CD8-positive, alpha-beta memory T cell (primary cell): Measurements from ENCODE around the gene ZNF761. TPM values are rescaled to one million over a fixed set of nuclear protein-coding genes. Genes with fewer than 3 reads are reported as not detected.
"Not testable (repeated sequence)": the region's sequence is repeated elsewhere in the genome, so short reads cannot be mapped to it uniquely, and the experiment has no call there.

ENCODE experiments used
- CTCF ChIA-PET: fragments of 350-600 bp; sonication (Branson Sonifier 250); formaldehyde crosslinking; loops from one replicate; lab custom pipeline; 2021; ENCODE audit warnings: antibody characterized with exemption; lab: Charles Lee
- POLR2A ChIA-PET: fragments of 350-600 bp; sonication (Branson Sonifier 250); formaldehyde crosslinking; loops from one replicate; lab custom pipeline; 2021; ENCODE audit warnings: antibody characterized with exemption; lab: Charles Lee
- DNase-seq, 5 donors: peaks; one replicate each; pipeline versions ENCODE4 v3.0.0 to v3.0.0-alpha.2; 2020 to 2022; ENCODE audit warnings: mixed read lengths in 1 of 5
- H3K27ac ChIP-seq: one replicate; pipeline ENCODE4 v1.7.0; 2013; ENCODE audit warnings: low read depth, mild to moderate bottlenecking, low read length, moderate library complexity
- H3K27me3 ChIP-seq: 2 replicates; pipeline ENCODE4 v1.7.0; 2013; ENCODE audit warnings: low read length, mild to moderate bottlenecking; ENCODE audit not compliant: insufficient read depth, poor library complexity, severe bottlenecking
- H3K36me3 ChIP-seq: 2 replicates; pipeline ENCODE4 v1.7.0; 2013; ENCODE audit warnings: mild to moderate bottlenecking, low read length, moderate library complexity; ENCODE audit not compliant: insufficient read depth
- H3K4me1 ChIP-seq: 2 replicates; pipeline ENCODE4 v1.7.0; 2013; ENCODE audit warnings: mild to moderate bottlenecking, low read length, moderate library complexity; ENCODE audit not compliant: insufficient read depth
- H3K4me3 ChIP-seq: 2 replicates; pipeline ENCODE4 v1.7.0; 2013; ENCODE audit warnings: mild to moderate bottlenecking, low read length
- H3K9me3 ChIP-seq: 2 replicates; pipeline ENCODE4 v1.7.0; 2013; ENCODE audit warnings: mild to moderate bottlenecking, low read length
- H3K27ac Mint-ChIP-seq, 8 donors: one replicate each; pipeline ENCODE4 v1.8.0; 2020 to 2021; ENCODE audit warnings: mixed read lengths in 8 of 8, mild to moderate bottlenecking in 6 of 8, inconsistent platforms in 3 of 8, moderate library complexity in 3 of 8
- H3K27me3 Mint-ChIP-seq, 2 donors: one replicate each; pipeline ENCODE4 v1.8.0; 2020 to 2021; ENCODE audit warnings: mixed read lengths in 2 of 2, mild to moderate bottlenecking in 1 of 2, moderate library complexity in 1 of 2
- H3K36me3 Mint-ChIP-seq, 3 donors: one replicate each; pipeline ENCODE4 v1.8.0; 2020 to 2021; ENCODE audit warnings: mixed read lengths in 3 of 3, inconsistent platforms in 1 of 3, mild to moderate bottlenecking in 1 of 3
- H3K4me1 Mint-ChIP-seq, 3 donors: one replicate each; pipeline ENCODE4 v1.8.0; 2020 to 2021; ENCODE audit warnings: mixed read lengths in 3 of 3, inconsistent platforms in 1 of 3, mild to moderate bottlenecking in 1 of 3
- H3K4me3 Mint-ChIP-seq, 7 donors: one replicate each; pipeline ENCODE4 v1.8.0; 2020 to 2021; ENCODE audit warnings: mixed read lengths in 7 of 7, mild to moderate bottlenecking in 6 of 7, moderate library complexity in 4 of 7, inconsistent platforms in 2 of 7
- H3K9me3 Mint-ChIP-seq, 5 donors: one replicate each; pipeline ENCODE4 v1.8.0; 2020 to 2022; ENCODE audit warnings: mixed read lengths in 5 of 5, mild to moderate bottlenecking in 3 of 5, moderate library complexity in 2 of 5, inconsistent platforms in 1 of 5
- polyA plus RNA-seq: library from polyadenylated mRNA; unstranded; fragments of 300-500 nt; fragmentation: Illumina TruSeq; gene quantifications from one replicate; pipeline ENCODE4 v1.2.3, GENCODE V29; 2021
- total RNA-seq, 2 experiments: library from RNA; stranded (reverse); gene quantifications; one replicate each; pipeline ENCODE4 v1.2.3, GENCODE V29; 2021

The ZNF761 gene
- total and polyA plus RNA-seq, 3 experiments from 2014 or later: 8.9 to 10.6 (median 10.6) TPM

- CTCF ChIA-PET: interaction anchor here (1.5 kb wide), 1 partner anchor 228 kb away, joined by 4 read pairs; no protein-coding TSS in a partner anchor
- H3K27me3 Mint-ChIP-seq, POLR2A ChIA-PET, H3K4me1 ChIP-seq, DNase-seq, H3K36me3 ChIP-seq, H3K27ac ChIP-seq, H3K4me3 Mint-ChIP-seq, H3K4me3 ChIP-seq, H3K27me3 ChIP-seq, H3K36me3 Mint-ChIP-seq, H3K4me1 Mint-ChIP-seq, H3K9me3 ChIP-seq, H3K27ac Mint-ChIP-seq: not testable (repeated sequence)
- peaks cover 2 to 20% (median 7%) of the 10 kb centered on the region in 5 donors for H3K9me3 Mint-ChIP-seq
These were observed 8.1 kb upstream of the ZNF761 start for GRCh38 chr19:53423680-53424079.

GRCh38 chr19:53424968-53425597 lies 6.7 kb upstream of the ZNF761 start:
- H3K4me1 Mint-ChIP-seq: peaks cover 0 to 3% (median 0%) of the 10 kb centered on the region in 3 donors
- H3K36me3 Mint-ChIP-seq: no peaks in the 10 kb centered on the region
- Histone ChIP-seq H3K4me1 (no peaks in the 10 kb centered on the region), H3K4me3 (no peak overlapping the region), H3K36me3 (no peaks in the 10 kb centered on the region), H3K27ac (no peak overlapping the region), H3K27me3 (no peaks in the 10 kb centered on the region), H3K9me3 (no peaks in the 10 kb centered on the region)
- peaks cover 0 to 10% (median 2%) of the 10 kb centered on the region in 5 donors for H3K9me3 Mint-ChIP-seq
- H3K27me3 Mint-ChIP-seq: no peaks in the 10 kb centered on the region
- DNase-seq: peak; percentile 47 to 74 (median 53)
- no peak overlapping the region for H3K4me3 Mint-ChIP-seq
- ChIA-PET CTCF (interaction anchor here (0.8 to 1.7 kb wide), 11 partner anchors 10 to 416 kb away, joined by 3 to 7 read pairs (median 4); no protein-coding TSS in a partner anchor), POLR2A (no interaction called here)
- H3K27ac Mint-ChIP-seq: peak overlapping the region in 1 of 8 donors; percentile 63

GRCh38 chr19:53432088-53432661 lies 391 bp downstream of the ZNF761 start:
- peak overlapping the region; percentile 84 for H3K27ac ChIP-seq
- H3K4me3 Mint-ChIP-seq: peak overlapping the region; percentile 96 to 100 (median 98)
- H3K4me3 ChIP-seq: peak overlapping the region; percentile 95
- peaks cover 19 to 40% (median 30%) of the 10 kb centered on the region in 3 donors for H3K36me3 Mint-ChIP-seq
- peaks cover 34 to 53% (median 39%) of the 10 kb centered on the region in 3 donors for H3K4me1 Mint-ChIP-seq
- CTCF ChIA-PET: no interaction called here
- peaks cover 19% of the 10 kb centered on the region for H3K36me3 ChIP-seq
- H3K27me3 ChIP-seq: no peaks in the 10 kb centered on the region
- POLR2A ChIA-PET: no interaction called here
- peaks cover 4% of the 10 kb centered on the region for H3K9me3 ChIP-seq
- peaks cover 13% of the 10 kb centered on the region for H3K4me1 ChIP-seq
- H3K27ac Mint-ChIP-seq: peak overlapping the region; percentile 89 to 99 (median 97)
- peaks cover 0 to 15% (median 10%) of the 10 kb centered on the region in 5 donors for H3K9me3 Mint-ChIP-seq
- H3K27me3 Mint-ChIP-seq: peaks cover 0 to 5% of the 10 kb centered on the region in 2 donors
- DNase-seq: peak in 1 of 5 donors; percentile 9

DNA sequence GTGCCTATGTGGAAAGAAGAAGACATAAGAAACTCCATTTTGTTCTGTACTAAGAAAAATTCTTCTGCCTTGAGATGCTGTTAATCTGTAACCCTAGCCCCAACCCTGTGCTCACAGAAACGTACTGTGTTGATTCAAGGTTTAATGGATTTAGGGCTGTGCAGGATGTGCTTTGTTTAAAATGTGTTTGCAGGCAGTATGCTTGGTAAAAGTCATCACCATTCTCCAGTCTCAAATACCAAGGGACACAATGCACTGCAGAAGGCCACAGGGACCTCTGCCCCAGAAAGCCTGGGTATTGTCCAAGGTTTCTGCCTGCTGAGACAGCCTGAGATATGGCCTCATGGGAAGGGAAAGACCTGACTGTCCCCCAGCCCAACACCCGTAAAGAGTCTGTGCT lies 12.0 kb downstream of the ZNF761 start:
- H3K9me3 ChIP-seq, H3K27me3 ChIP-seq, DNase-seq, H3K27ac Mint-ChIP-seq, H3K4me3 ChIP-seq, H3K4me1 Mint-ChIP-seq, H3K27ac ChIP-seq, H3K4me3 Mint-ChIP-seq, H3K27me3 Mint-ChIP-seq, CTCF ChIA-PET, H3K4me1 ChIP-seq, POLR2A ChIA-PET: not testable (repeated sequence)
- H3K9me3 Mint-ChIP-seq: peaks cover 13 to 84% (median 62%) of the 10 kb centered on the region in 5 donors
- H3K36me3 Mint-ChIP-seq: peaks cover 45 to 87% (median 84%) of the 10 kb centered on the region in 3 donors
- H3K36me3 ChIP-seq: peaks cover 13% of the 10 kb centered on the region

GRCh38 chr19:53447196-53447595 lies 15.4 kb downstream of the ZNF761 start:
- H3K27me3 ChIP-seq, DNase-seq, CTCF ChIA-PET, H3K4me3 ChIP-seq, H3K4me3 Mint-ChIP-seq, POLR2A ChIA-PET, H3K4me1 Mint-ChIP-seq, H3K27me3 Mint-ChIP-seq, H3K27ac ChIP-seq, H3K4me1 ChIP-seq: not testable (repeated sequence)
- H3K27ac Mint-ChIP-seq: peak overlapping the region in 1 of 8 donors; percentile 40
- Histone ChIP-seq H3K36me3 (peaks cover 25% of the 10 kb centered on the region), H3K9me3 (peaks cover 18% of the 10 kb centered on the region)
- H3K9me3 Mint-ChIP-seq: peaks cover 18 to 86% (median 61%) of the 10 kb centered on the region in 5 donors
- peaks cover 52 to 92% (median 84%) of the 10 kb centered on the region in 3 donors for H3K36me3 Mint-ChIP-seq

GRCh38 chr19:53455828-53456227 lies 24.0 kb downstream of the ZNF761 start:
- ChIA-PET POLR2A (no interaction called here), CTCF (no interaction called here)
- Mint-ChIP-seq H3K9me3 (peaks cover 48 to 97% (median 90%) of the 10 kb centered on the region in 5 donors), H3K27me3 (no peaks in the 10 kb centered on the region), H3K4me1 (no peaks in the 10 kb centered on the region), H3K36me3 (peaks cover 46 to 80% (median 69%) of the 10 kb centered on the region in 3 donors), H3K27ac (no peak overlapping the region), H3K4me3 (no peak overlapping the region)
- no peak overlapping the region for H3K4me3 ChIP-seq
- no peak overlapping the region for H3K27ac ChIP-seq
- peaks cover 36% of the 10 kb centered on the region for H3K36me3 ChIP-seq
- H3K27me3 ChIP-seq: no peaks in the 10 kb centered on the region
- peaks cover 46% of the 10 kb centered on the region for H3K9me3 ChIP-seq
- no peak for DNase-seq
- H3K4me1 ChIP-seq: no peaks in the 10 kb centered on the region

DNA sequence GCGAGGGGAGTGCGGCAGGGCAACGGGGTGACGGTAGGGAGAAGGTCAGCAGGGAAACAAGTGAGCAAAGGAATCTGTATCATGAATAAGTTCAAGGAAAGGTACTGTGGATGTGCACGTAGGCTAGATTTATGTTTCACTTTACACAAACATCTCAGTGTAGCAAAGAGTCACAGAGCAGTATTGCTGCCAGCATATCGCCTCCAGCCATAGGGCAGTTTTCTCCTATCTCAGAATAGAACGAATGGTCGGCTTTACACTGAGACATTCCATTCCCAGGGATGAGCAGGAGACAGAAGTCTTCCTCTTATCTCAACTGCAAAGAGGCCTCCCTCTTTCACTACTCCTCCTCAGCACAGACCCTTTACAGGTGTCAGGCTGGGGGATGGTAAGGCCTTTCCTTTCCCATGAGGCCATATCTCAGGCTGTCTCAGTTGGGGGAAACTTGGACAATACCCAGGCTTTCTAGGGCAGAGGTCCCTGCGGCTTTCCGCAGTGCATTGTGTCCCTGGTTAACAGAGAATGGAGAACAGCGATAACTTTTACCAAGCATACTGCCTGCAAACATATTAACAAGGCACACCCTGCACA lies 28.4 kb downstream of the ZNF761 start:
- DNase-seq, H3K27ac Mint-ChIP-seq, H3K4me1 Mint-ChIP-seq, CTCF ChIA-PET, H3K27ac ChIP-seq, H3K36me3 ChIP-seq, POLR2A ChIA-PET, H3K27me3 ChIP-seq, H3K4me3 ChIP-seq, H3K4me1 ChIP-seq, H3K4me3 Mint-ChIP-seq: not testable (repeated sequence)
- Mint-ChIP-seq H3K36me3 (peaks cover 16 to 44% (median 30%) of the 10 kb centered on the region in 3 donors), H3K27me3 (peaks cover 7 to 15% of the 10 kb centered on the region in 2 donors), H3K9me3 (peaks cover 51 to 83% (median 76%) of the 10 kb centered on the region in 5 donors)
- H3K9me3 ChIP-seq: peaks cover 29% of the 10 kb centered on the region

DNA sequence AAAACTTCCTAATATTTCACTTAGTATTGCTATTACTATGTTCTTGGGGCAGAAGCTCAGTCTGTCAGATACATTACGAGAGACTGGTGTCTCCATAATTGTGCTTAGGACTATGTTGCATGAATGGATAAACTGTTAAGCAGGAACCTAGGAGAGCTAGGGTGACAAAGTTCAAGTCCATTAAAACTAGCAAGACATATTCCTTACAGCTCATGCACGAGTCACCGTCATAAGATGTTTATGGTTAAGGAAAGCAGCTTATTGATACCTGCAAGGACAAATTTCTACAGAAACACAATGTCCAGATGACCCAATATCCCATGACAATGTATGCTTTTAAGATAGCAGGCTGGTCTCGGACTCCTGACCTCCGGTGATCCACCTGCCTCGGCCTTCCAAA lies 30.1 kb downstream of the ZNF761 start:
- POLR2A ChIA-PET: no interaction called here
- H3K36me3 ChIP-seq: no peaks in the 10 kb centered on the region

More for the DNA sequence above, 30.1 kb downstream of the ZNF761 start:
- Mint-ChIP-seq H3K4me1 (peaks cover 4 to 5% (median 4%) of the 10 kb centered on the region in 3 donors), H3K27ac (no peak overlapping the region), H3K4me3 (no peak overlapping the region), H3K36me3 (peaks cover 3 to 27% (median 14%) of the 10 kb centered on the region in 3 donors), H3K9me3 (peaks cover 35 to 70% (median 59%) of the 10 kb centered on the region in 5 donors), H3K27me3 (peaks cover 7 to 18% of the 10 kb centered on the region in 2 donors)
- CTCF ChIA-PET: no interaction called here
- H3K4me1 ChIP-seq: no peaks in the 10 kb centered on the region
- no peak for DNase-seq
- no peak overlapping the region for H3K4me3 ChIP-seq
- H3K9me3 ChIP-seq: peaks cover 13% of the 10 kb centered on the region
- H3K27ac ChIP-seq: no peak overlapping the region
- no peaks in the 10 kb centered on the region for H3K27me3 ChIP-seq
